Lung (tissue), 12 donors: Measurements from ENCODE around the gene HSD17B4. TPM values are rescaled to one million over a fixed set of nuclear protein-coding genes. Genes with fewer than 3 reads are reported as not detected.
"Not testable (repeated sequence)": the region's sequence is repeated elsewhere in the genome, so short reads cannot be mapped to it uniquely, and the experiment has no call there.

ENCODE experiments used
- ATAC-seq: fragments of 200-7000 bp; cut with Tn5 transposase; one replicate; pipeline ENCODE4 v1.9.1; 2020; ENCODE audit warnings: moderate number of reproducible peaks; ENCODE audit not compliant: insufficient read depth, low FRiP score
- DNase-seq, 3 donors: peaks; one replicate each; pipeline ENCODE4 v3.0.0-alpha.2; 2013 to 2017
- H3K27ac ChIP-seq, 2 donors: one replicate each; pipeline ENCODE4 v1.5.1; 2013; ENCODE audit warnings: mild to moderate bottlenecking in 2 of 2, moderate library complexity in 2 of 2, control low read depth in 1 of 2, inconsistent platforms in 1 of 2, low read depth in 1 of 2, low read length in 1 of 2
- H3K27me3 ChIP-seq, 3 donors: one replicate each; pipeline ENCODE4 v1.5.1; 2013; ENCODE audit warnings: low read length in 2 of 3; ENCODE audit not compliant: control insufficient read depth in 3 of 3, insufficient read depth in 3 of 3
- H3K36me3 ChIP-seq, 4 donors: one replicate each; pipeline ENCODE4 v1.5.1; 2013; ENCODE audit warnings: low read length in 4 of 4, mild to moderate bottlenecking in 1 of 4, moderate library complexity in 1 of 4; ENCODE audit not compliant: control insufficient read depth in 4 of 4, insufficient read depth in 4 of 4
- H3K4me1 ChIP-seq, 5 donors: one replicate each; pipeline ENCODE4 v1.5.1; 2013; ENCODE audit warnings: low read length in 5 of 5, mild to moderate bottlenecking in 2 of 5, moderate library complexity in 1 of 5; ENCODE audit not compliant: control insufficient read depth in 5 of 5, insufficient read depth in 5 of 5
- H3K4me3 ChIP-seq: one replicate; pipeline ENCODE4 v1.5.1; 2013; ENCODE audit warnings: mild to moderate bottlenecking, control low read depth, moderate library complexity
- H3K9ac ChIP-seq, 2 donors: one replicate each; pipeline ENCODE4 v1.5.1; 2013; ENCODE audit warnings: low read length in 2 of 2, control low read depth in 1 of 2; ENCODE audit not compliant: insufficient read depth in 1 of 2
- H3K9me3 ChIP-seq, 4 donors: one replicate each; pipeline ENCODE4 v1.5.1; 2013; ENCODE audit warnings: low read length in 3 of 4, mild to moderate bottlenecking in 1 of 4, moderate library complexity in 1 of 4; ENCODE audit not compliant: control insufficient read depth in 4 of 4, insufficient read depth in 3 of 4
- WGBS, 2 donors: extraction: QIAGEN DNeasy Blood & Tissue Kit; methylation state at CpG; one replicate each; pipeline ENCODE4 v1.1.7; 2013; 5-methylcytosine and 5-hydroxymethylcytosine counted together
- polyA plus RNA-seq, 2 donors: library from polyadenylated mRNA; stranded (reverse); fragments of 200-250 nt; gene quantifications; one replicate each; pipeline ENCODE4 v1.2.1, GENCODE V29; 2013
- total RNA-seq, 2 donors: library from RNA; depleted of rRNA in 1 of 2; stranded (reverse); fragments of >200 nt in 1 of 2; gene quantifications; one replicate each; pipeline ENCODE4 v1.2.1, GENCODE V29; 2014 to 2021
- TF ChIP-seq, protein P1 (sequence below): IDR thresholded peaks from 2 replicates; pipeline ENCODE4 v1.5.1; 2012; ENCODE audit warnings: mild to moderate bottlenecking; ENCODE audit errors: control extremely low read depth, extremely low read depth
- donor health status: control.
- donor health status: control.
- donor health status: Bipolar disorder and iron deficiency.
- donor health status: healthy.
- donor health status: DM: yes; HTN: yes; CAD: no.

Gene HSD17B4
- total and polyA plus RNA-seq, 4 donors, result 329 to 371 (median 358) TPM

DNA sequence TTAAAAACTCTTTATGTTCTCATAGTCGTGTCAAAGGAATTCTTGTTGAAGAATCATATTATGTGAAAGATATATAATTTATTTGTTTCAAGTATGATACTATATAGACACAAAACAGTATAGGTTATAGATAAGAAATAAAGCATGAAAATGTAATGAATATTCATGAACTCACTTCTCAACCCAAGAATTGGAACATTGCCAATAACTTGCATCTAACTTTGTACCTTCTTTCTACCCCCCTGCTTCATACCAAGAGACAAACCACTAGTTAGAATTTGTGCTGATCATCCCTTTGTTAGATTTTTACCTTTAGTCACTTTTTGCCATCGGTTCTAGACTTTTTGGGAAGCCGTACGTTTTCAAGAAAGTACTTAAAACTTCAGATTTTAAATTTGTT, 32.6 kb downstream of the HSD17B4 start:
- WGBS, 2 donors, result 98 to 99% methylated on average over 4 of the region's 4 CpGs
- H3K4me3 ChIP-seq, result no peak overlapping the region
- H3K9me3 ChIP-seq, result no peaks in the 10 kb centered on the region
- H3K27ac ChIP-seq, result no peak overlapping the region
- DNase-seq, result no peak
- no peak for ATAC-seq
- H3K27me3 ChIP-seq, result no peaks in the 10 kb centered on the region
- no peaks in the 10 kb centered on the region for H3K4me1 ChIP-seq
- H3K36me3 ChIP-seq, result peaks cover 5 to 18% (median 11%) of the 10 kb centered on the region in 4 donors
- TF ChIP-seq, protein P1, sequence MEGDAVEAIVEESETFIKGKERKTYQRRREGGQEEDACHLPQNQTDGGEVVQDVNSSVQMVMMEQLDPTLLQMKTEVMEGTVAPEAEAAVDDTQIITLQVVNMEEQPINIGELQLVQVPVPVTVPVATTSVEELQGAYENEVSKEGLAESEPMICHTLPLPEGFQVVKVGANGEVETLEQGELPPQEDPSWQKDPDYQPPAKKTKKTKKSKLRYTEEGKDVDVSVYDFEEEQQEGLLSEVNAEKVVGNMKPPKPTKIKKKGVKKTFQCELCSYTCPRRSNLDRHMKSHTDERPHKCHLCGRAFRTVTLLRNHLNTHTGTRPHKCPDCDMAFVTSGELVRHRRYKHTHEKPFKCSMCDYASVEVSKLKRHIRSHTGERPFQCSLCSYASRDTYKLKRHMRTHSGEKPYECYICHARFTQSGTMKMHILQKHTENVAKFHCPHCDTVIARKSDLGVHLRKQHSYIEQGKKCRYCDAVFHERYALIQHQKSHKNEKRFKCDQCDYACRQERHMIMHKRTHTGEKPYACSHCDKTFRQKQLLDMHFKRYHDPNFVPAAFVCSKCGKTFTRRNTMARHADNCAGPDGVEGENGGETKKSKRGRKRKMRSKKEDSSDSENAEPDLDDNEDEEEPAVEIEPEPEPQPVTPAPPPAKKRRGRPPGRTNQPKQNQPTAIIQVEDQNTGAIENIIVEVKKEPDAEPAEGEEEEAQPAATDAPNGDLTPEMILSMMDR, result no peak
- no peak overlapping the region for H3K9ac ChIP-seq

DNA sequence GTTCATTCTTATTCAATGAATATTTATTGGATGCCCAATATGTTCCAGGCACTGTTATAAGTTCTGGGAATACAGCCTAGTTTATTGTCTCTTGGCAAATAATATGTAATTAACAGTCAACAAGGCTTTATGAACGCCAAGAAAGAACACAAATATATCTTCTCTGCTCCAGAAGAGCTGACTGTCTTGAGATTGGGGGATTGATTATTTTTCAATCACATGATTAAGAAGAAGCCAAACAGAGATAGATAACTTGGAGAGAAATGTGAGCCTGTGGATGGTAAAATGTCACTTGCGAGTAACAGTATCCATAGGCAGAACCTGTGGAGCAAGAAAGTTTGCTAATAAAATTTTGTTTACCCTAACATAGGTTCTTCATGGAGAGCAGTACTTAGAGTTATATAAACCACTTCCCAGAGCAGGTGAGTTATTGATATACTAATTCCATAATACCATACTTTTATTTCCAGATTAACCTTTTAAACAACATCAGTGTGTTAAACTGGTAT, 49.4 kb downstream of the HSD17B4 start:
- ATAC-seq, result no peak
- Histone ChIP-seq H3K9me3 (peaks cover 0 to 9% (median 7%) of the 10 kb centered on the region in 4 donors), H3K36me3 (peaks cover 11 to 29% (median 22%) of the 10 kb centered on the region in 4 donors), H3K4me3 (no peak overlapping the region), H3K27ac (no peak overlapping the region), H3K27me3 (no peaks in the 10 kb centered on the region), H3K9ac (no peak overlapping the region), H3K4me1 (peaks cover 0 to 4% (median 0%) of the 10 kb centered on the region in 5 donors)
- no peak for DNase-seq
- WGBS, 2 donors, result 88 to 90% methylated on average over 2 of the region's 2 CpGs
- TF ChIP-seq, protein P1, result no peak

DNA sequence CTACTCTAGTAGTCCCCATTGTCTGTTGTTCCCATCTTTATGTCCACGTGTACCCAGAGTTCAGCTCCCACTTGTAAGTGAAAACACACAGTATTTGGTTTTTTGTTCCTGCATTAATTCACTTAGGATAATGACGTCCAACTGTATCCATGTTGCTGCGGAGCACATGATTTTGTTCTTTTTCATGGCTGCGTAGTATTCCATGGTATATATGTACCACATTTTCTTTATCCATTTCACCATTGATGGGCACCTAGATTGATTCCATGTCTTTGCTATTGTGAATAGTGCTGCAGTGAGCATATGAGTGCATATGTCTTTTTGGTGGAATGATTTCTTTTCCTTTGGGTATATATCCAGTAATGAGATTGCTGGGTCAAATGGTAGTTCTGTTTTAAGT, 51.6 kb downstream of the HSD17B4 start:
- H3K4me3 ChIP-seq, H3K4me1 ChIP-seq, ATAC-seq, DNase-seq, H3K9me3 ChIP-seq, H3K27ac ChIP-seq, H3K9ac ChIP-seq, H3K27me3 ChIP-seq: not testable (repeated sequence)
- peaks cover 8 to 29% (median 13%) of the 10 kb centered on the region in 4 donors for H3K36me3 ChIP-seq
- WGBS, 2 donors, result 85 to 98% methylated on average over 4 of the region's 4 CpGs

DNA sequence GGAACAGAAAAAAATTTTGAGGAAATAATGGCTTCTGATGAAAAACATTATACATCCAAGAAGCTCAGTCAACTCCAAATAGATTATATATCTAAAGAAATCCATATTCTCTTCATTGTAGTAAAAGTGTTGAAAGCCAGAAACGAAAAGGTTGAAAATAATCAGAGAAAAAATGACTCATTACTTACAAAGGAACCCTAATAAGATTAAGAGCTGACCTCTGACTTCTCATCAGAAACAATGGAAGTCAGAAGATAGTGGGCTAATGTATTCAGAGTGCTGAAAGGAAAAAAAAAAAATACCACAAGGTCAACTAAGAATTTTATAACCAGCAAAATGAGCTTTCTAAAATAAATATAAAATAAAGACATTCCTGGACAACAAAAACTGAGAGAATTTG, 60.0 kb downstream of the HSD17B4 start:
- no peak overlapping the region for H3K4me3 ChIP-seq
- TF ChIP-seq, protein P1, result no peak
- DNase-seq, result no peak

More for the DNA sequence above, 60.0 kb downstream of the HSD17B4 start:
- no peak overlapping the region for H3K9ac ChIP-seq
- peaks cover 0 to 3% (median 0%) of the 10 kb centered on the region in 4 donors for H3K9me3 ChIP-seq
- 89 to 100% methylated on average over 1 of the region's 1 CpG for WGBS, 2 donors
- no peak for ATAC-seq
- H3K36me3 ChIP-seq, result peaks cover 14 to 25% (median 22%) of the 10 kb centered on the region in 4 donors
- H3K27ac ChIP-seq, result no peak overlapping the region
- no peaks in the 10 kb centered on the region for H3K27me3 ChIP-seq
- no peaks in the 10 kb centered on the region for H3K4me1 ChIP-seq
